Peyer's patch (tissue), 4 donors: ENCODE data around the gene INO80B. TPM values are rescaled to one million over a fixed set of nuclear protein-coding genes. Genes with fewer than 3 reads are reported as not detected.

Source experiments
- DNase-seq, 3 donors: peaks; one replicate each; pipeline ENCODE4 v3.0.0-alpha.2; 2017 to 2019
- H3K27ac ChIP-seq, 4 donors: fragments of 200-600 bp; sonication (generic); one replicate each; pipeline ENCODE4 v1.5.1; 2016 to 2019
- H3K27me3 ChIP-seq, 2 donors: fragments of 200-600 bp; sonication (generic); one replicate each; pipeline ENCODE4 v1.5.1; 2019
- H3K36me3 ChIP-seq, 3 donors: fragments of 200-600 bp; sonication (generic); one replicate each; pipeline ENCODE4 v1.5.1; 2016 to 2019
- H3K4me1 ChIP-seq, 4 donors: fragments of 200-600 bp; sonication (generic); one replicate each; pipeline ENCODE4 v1.5.1; 2016 to 2019
- H3K4me3 ChIP-seq, 4 donors: fragments of 200-600 bp; sonication (generic); 1 replicate in 3 of 4; 2 replicates in 1 of 4; pipeline ENCODE4 v1.5.1; 2016 to 2019; ENCODE audit warnings: mild to moderate bottlenecking in 1 of 4
- H3K9me3 ChIP-seq, 4 donors: fragments of 200-600 bp; sonication (generic); one replicate each; pipeline ENCODE4 v1.5.1; 2016 to 2019; ENCODE audit warnings: mild to moderate bottlenecking in 1 of 4
- POLR2A ChIP-seq, 2 donors: fragments of 450-650 bp; IDR thresholded peaks; one replicate each; pipeline ENCODE4 v1.5.1; 2017; ENCODE audit warnings: antibody characterized with exemption in 2 of 2, mild to moderate bottlenecking in 2 of 2, moderate library complexity in 2 of 2
- total RNA-seq, 4 donors: library from RNA; depleted of rRNA; stranded (reverse); fragments of >200 nt; gene quantifications; one replicate each; pipeline ENCODE4 v1.1.0, GENCODE V29; 2016
- TF ChIP-seq, protein P1 (sequence below), 6 experiments: fragments of 450-650 bp in 4 of 6; fragments of 200-600 bp in 2 of 6; sonication (generic) in 1 of 6; IDR thresholded peaks; one replicate each; pipeline ENCODE4 v1.5.1; 2017 to 2019; ENCODE audit warnings: antibody characterized with exemption in 6 of 6, mild to moderate bottlenecking in 3 of 6, moderate library complexity in 1 of 6

The INO80B gene
- total RNA-seq = 10 to 100 TPM in 3 of 4 donors, 1 to 10 TPM in 1; 5.4 to 83.3 (median 41.8) TPM

GRCh38 chr2:74454654-74455511 is at the start of gene INO80B:
TSS of gene INO80B (plus strand) at chr2:74455087. CDS start at chr2:74455117, 30 bp downstream.
- Histone ChIP-seq H3K4me3 (peak within 1 kb of the TSS; percentile 52 to 84 (median 68)), H3K27me3 (no peaks in the 10 kb centered on the region), H3K9me3 (no peaks in the 10 kb centered on the region), H3K4me1 (peaks cover 6 to 31% (median 12%) of the 10 kb centered on the region in 4 donors), H3K36me3 (no peaks in the 10 kb centered on the region), H3K27ac (peak within 1 kb of the TSS; percentile 39 to 78 (median 68))
- TF ChIP-seq, protein P1, sequence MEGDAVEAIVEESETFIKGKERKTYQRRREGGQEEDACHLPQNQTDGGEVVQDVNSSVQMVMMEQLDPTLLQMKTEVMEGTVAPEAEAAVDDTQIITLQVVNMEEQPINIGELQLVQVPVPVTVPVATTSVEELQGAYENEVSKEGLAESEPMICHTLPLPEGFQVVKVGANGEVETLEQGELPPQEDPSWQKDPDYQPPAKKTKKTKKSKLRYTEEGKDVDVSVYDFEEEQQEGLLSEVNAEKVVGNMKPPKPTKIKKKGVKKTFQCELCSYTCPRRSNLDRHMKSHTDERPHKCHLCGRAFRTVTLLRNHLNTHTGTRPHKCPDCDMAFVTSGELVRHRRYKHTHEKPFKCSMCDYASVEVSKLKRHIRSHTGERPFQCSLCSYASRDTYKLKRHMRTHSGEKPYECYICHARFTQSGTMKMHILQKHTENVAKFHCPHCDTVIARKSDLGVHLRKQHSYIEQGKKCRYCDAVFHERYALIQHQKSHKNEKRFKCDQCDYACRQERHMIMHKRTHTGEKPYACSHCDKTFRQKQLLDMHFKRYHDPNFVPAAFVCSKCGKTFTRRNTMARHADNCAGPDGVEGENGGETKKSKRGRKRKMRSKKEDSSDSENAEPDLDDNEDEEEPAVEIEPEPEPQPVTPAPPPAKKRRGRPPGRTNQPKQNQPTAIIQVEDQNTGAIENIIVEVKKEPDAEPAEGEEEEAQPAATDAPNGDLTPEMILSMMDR (IDR thresholded peaks at IDR 0.05) = peak in 2 of 6 experiments; percentile 4 to 8
- no peak for TF ChIP-seq POLR2A (IDR thresholded peaks at IDR 0.05)
- DNase-seq = peak; percentile 92 to 98 (median 96)

- no peak overlapping the region for H3K27ac ChIP-seq
- no peaks in the 10 kb centered on the region for H3K9me3 ChIP-seq
- no peaks in the 10 kb centered on the region for H3K36me3 ChIP-seq
- H3K4me1 ChIP-seq = no peaks in the 10 kb centered on the region
- DNase-seq = no peak
- TF ChIP-seq POLR2A (IDR thresholded peaks at IDR 0.05) = no peak
- TF ChIP-seq, protein P1 (IDR thresholded peaks at IDR 0.05) = no peak
- no peak overlapping the region for H3K4me3 ChIP-seq
- no peaks in the 10 kb centered on the region for H3K27me3 ChIP-seq
These were observed 48.9 kb upstream of the INO80B start for GRCh38 chr2:74406035-74406434.

DNA sequence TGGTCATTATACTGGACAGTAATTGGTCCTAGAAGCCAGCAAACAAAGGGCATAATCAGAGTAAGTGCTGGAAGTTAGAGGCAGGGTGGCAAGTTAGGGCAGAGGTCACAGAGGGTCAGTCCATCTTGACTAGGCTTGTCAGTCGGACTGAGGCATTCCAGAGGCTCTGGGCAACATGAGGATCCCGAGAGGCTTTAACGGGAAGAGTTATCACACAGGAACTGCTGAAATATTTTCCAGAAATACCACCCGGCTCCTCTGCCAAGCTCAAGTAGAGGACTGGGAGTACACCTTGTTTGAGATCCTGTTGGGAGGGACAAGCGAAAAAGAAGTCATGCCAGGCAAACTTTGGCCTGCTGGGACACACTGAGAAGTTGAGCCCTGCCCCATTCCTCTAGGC is 47.2 kb upstream of the INO80B start:
- Histone ChIP-seq H3K36me3 (no peaks in the 10 kb centered on the region), H3K27me3 (no peaks in the 10 kb centered on the region), H3K4me3 (no peak overlapping the region), H3K4me1 (no peaks in the 10 kb centered on the region), H3K9me3 (no peaks in the 10 kb centered on the region), H3K27ac (no peak overlapping the region)
- DNase-seq = no peak
- TF ChIP-seq POLR2A (IDR thresholded peaks at IDR 0.05) = no peak
- TF ChIP-seq, protein P1 (IDR thresholded peaks at IDR 0.05) = no peak

DNA sequence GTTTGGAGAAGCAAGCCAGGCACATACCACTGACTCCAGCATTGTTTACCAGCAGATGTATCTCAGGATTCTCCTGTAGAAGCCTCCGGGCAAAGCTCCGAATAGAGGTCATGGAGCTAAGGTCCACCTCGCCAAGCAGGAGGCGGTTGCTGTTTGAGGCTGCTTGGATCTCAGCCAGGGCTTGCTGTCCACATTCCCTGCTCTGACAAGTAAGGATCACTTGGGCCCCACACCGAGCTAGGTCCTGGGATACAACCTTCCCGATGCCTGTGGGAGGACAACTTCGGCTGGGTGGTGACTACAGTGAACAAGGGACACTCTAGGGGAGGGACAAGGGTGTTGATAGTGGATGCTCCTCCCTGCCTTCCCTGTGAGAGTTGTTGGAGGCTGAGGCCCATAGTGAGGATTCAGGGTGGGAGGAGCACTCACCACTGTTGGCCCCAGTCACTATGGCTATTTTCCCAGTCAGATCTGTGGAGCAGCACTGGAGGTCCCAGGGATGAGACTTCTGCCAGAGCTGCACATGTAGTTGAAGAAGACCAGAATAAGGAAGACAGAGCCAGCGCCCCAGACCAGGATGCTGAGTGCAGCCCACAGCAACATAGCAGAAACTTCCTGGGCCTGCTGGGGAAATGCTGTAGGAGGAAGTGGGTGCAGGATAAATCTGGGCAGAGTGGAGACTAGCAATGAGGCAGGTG is 41.7 kb upstream of the INO80B start:
- H3K36me3 ChIP-seq = no peaks in the 10 kb centered on the region
- H3K27me3 ChIP-seq = no peaks in the 10 kb centered on the region
- H3K4me1 ChIP-seq = peaks cover 0 to 21% (median 12%) of the 10 kb centered on the region in 4 donors
- no peak for DNase-seq
- H3K4me3 ChIP-seq = no peak overlapping the region
- H3K9me3 ChIP-seq = no peaks in the 10 kb centered on the region
- TF ChIP-seq POLR2A (IDR thresholded peaks at IDR 0.05) = no peak
- TF ChIP-seq, protein P1 (IDR thresholded peaks at IDR 0.05) = no peak
- no peak overlapping the region for H3K27ac ChIP-seq

DNA sequence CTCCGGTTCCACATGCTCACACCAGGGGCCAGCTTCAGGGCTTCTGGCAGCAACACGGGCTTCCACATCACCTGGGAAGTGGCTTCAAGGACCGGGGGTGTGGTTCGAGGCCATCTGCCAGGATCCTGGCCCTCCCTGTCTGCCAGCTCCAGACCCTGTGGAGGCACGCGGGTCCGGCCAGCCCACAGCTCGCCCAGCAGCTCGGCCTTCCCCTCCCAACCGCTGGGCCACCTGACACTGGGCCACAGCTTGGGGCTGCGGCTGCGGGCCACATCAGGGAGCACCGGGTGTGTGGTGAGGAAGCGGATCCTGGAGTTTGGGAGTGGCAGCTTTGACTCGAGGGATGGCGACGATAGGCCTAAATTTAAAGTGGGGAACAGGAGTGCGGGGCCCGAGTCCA is 40.4 kb upstream of the INO80B start:
- H3K27ac ChIP-seq = peak overlapping the region; percentile 5 to 55 (median 42)
- H3K4me3 ChIP-seq = peak overlapping the region; percentile 42 to 65 (median 49)
- no peaks in the 10 kb centered on the region for H3K36me3 ChIP-seq
- no peak for DNase-seq
- peaks cover 0 to 21% (median 12%) of the 10 kb centered on the region in 4 donors for H3K4me1 ChIP-seq
- TF ChIP-seq, protein P1 (IDR thresholded peaks at IDR 0.05) = no peak
- no peak for TF ChIP-seq POLR2A (IDR thresholded peaks at IDR 0.05)
- no peaks in the 10 kb centered on the region for H3K9me3 ChIP-seq
- no peaks in the 10 kb centered on the region for H3K27me3 ChIP-seq
